HG02970 (cell line): Measurements from ENCODE around the gene CCDC70.

Source experiments
- ATAC-seq: cut with Tn5 transposase; IDR thresholded peaks from one replicate; pipeline ENCODE4 v1.9.1; 2021; ENCODE audit warnings: mild to moderate bottlenecking, moderate library complexity, moderate number of reproducible peaks; ENCODE audit not compliant: unreplicated experiment, low FRiP score

CCDC70 gene

DNA sequence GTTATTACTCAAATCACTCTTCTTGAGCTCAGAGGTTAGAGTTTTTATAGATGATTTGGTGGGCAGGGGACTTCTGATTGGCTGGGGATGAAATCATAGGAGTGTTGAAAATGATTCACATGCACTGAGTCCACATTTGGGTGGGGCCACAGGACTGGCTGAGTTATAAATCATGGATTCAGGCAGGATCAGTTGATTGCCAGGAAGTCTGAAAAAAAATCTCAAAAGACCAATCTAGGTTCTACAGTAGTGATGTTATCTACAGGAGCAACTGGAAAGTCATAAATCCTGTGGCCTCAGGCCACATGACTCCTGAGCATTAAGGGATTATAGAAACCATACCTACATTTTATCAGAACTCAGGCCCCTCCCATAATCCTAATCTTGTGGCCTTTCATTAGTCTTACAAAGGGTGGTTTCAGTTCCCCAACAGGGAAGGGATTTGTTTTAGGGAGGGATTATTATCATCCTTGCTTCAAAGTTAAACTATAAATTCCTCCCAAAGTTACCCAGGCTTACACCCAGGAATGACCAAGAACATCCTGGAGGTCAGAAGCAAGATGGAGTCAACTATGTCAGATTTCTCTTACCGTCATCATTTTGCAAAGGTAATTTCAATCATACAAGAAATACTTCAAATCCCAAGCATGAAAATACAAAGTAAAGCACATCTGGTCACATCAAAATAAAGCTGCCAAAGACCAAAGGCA is 5.6 kb upstream of the CCDC70 start:
- no peak for ATAC-seq

DNA sequence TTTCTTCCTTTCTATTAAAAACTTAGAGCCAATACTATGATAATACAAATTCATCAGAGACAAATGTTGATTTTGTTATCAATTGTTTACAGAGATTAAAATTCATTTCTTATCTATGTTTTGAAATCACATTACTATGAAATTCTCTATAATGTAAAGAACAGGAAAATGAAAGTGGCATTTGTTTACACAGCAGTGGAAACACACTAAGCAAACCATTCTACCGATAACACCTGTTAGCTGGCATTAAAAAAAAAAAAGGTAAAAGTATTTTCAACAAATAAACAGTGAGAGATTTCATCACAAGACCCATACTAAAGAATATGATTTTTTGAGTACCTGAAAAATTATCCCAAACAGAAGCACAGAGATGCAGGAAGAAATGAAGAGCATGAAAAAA is 4.8 kb upstream of the CCDC70 start:
- no peak for ATAC-seq

DNA sequence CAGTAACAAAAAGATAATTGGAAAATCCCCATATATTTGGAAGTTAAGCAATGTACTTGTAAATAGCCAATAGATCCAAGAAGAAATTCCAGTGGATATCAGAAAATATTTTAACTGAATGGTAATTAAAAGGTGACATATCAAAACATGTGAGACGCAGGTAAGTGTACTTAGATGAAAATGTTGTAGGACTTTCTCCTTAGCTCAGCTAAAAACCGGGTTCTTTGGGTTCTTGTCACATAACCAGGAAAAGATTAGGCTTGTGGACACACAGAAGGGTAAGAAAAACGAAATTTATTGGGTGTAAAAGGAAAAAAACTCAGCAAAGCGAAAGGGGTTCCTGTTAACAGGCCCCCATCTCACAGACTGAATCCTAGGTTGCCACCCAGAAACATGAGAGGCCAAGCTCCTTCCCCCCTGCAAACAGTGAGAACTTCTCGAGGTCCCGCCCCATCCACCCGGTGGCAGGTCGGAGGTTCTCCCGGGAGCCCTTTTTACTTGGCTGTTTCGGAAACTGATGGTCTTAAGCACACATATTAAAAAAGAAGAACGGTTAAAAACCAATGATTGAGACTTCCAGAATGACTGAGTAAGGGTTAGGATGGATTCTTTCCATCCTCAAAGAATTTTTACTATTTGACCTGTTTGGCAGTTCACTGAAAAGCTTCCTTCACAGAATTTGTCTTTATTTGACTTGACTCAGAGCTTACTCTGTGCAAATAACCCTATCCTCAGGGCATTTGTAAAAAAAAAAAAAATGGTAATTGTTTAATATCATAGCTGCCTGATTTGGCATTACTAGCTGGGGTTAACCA is 3.1 kb upstream of the CCDC70 start:
- ATAC-seq = no peak

DNA sequence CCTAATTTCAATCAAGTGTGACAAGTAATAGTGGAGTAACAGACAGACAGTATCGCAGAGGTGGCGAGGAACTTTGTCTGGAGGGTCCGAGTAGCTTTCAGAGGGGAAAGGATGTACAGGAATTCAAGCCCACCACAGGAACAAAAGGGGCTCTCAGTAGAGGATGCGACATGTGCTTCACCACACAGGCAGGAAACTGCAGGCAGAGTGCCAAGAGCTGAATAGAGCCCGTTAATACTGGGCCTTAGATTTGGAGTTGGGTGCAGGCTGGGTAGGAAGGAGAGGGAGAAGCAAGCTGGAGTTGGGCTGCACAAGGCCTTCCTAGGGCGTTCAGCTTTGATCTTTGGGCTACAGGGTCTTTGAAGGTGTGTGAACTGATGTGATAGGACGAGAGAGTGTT is 1.2 kb downstream of the CCDC70 start:
- ATAC-seq = no peak

DNA sequence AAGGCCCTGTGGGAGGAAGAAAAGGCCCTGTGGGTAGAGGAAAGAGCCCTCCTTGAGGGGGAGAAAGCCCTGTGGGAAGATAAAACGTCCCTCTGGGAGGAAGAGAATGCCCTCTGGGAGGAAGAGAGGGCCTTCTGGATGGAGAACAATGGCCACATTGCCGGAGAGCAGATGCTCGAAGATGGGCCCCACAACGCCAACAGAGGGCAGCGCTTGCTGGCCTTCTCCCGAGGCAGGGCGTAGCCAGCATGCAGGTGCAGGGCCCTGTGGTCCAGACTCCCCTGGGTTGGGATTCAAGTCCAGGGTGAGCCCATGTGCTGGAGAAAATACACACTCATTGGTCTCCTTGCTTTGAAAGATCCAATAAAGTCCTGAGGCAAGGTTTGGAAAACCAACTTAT is 4.1 kb downstream of the CCDC70 start:
- ATAC-seq = no peak

DNA sequence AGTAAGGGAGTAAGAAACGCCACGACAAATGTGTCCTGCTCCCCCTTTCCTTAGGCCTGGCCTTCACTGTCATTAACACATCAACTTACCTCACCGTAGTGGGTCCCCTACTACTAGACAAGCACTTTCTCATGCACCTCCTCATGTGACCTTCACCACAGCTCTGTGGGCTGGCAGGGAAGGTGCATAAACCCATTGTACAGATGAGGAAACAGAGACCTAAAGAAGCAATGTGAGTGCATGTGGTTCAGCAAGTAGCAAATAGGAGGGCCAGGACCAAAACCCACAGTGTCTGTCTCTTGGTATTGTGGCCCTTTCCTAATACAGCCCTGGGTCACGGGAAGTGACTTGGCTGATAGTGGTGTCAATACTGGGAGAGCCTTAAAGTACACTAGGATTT is 5.3 kb downstream of the CCDC70 start:
- ATAC-seq = no peak

DNA sequence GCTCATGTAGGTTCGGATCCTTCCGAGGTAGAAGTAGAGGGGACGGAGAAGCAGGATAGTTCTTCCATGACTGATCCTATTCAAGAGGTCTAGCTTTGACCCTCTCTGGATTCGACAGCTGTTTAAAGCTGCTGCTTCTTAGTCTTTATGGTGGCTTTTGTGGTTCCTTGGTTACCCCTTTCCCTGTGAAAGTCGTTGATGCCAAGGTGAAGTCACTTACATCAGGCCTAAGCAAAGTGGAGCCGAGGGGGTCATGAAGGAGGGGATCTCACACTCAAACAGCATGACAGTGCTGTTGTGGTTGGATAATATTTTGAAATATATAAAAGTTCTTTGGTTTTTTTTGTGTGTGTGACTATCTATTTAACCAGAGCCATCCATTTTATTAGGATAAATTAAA is 8.1 kb downstream of the CCDC70 start:
- ATAC-seq = no peak

DNA sequence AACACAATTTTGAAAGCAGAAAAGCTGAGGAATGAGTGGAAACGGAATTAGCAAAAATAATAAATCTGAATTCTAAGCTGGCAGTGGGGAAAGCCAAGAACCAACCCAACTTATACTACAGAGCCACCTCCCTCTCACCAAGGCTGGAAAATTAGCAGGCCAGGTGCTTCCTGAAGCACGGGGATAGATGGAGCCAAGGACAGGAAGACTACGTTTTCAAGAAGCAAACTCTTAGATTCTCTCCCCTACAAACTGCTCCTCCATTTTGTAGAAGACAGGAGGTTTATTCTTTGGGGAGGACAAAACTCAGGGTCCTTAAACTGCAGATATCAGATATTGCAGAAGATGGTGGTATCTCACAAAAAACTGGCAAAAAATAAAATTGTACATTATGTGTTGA is 8.8 kb downstream of the CCDC70 start:
- ATAC-seq = no peak

DNA sequence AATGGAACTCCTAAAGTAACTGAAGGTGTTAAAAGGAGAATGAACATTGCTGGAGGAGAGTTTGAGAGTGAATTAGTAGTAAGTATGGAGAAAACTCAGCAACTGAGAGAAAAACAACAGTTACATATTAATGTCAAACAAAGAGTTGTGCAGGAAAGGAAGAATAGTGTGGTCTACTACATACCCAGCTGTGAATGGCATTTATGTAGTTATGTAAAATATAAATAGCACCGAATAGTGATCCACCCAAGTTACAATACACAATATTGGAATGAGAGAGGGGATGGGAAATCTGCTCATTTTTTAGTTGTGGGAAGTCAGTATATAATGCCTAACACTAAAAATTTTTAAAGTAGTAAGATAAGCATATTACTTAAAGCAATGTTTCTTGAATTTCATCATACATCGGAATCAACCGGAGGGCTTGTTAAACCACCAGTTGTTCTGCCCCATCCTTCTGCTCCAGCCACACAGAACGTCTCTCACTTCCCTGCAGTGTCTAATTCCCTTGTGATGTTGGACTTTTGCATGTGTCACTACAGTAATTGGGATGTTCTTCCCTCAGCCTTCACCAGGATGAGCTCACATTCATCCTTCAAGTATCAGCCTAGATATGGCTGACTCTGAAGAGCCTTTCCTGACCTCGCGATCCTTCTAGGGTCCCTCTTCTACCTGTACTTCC is 11.5 kb downstream of the CCDC70 start:
- ATAC-seq = no peak

DNA sequence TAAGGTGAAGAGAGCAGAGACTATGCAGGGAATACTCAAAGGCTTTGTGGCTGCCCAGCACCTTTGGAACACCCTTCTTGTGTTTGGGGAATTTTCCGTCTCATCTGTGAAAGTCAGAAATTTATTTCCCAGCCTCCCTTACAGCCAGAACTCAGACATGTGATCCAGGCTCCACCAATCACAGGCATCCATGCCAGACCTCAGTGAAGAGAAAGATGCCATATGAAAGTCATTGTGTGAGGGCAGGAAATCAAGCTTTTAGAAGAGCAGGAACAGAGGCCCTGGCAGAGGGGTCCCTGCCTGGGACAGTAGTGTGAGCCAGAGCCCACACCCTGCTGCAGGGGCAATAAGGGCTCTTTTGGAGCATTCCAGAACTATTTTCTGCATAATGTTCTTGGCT is 12.1 kb downstream of the CCDC70 start:
- no peak for ATAC-seq

DNA sequence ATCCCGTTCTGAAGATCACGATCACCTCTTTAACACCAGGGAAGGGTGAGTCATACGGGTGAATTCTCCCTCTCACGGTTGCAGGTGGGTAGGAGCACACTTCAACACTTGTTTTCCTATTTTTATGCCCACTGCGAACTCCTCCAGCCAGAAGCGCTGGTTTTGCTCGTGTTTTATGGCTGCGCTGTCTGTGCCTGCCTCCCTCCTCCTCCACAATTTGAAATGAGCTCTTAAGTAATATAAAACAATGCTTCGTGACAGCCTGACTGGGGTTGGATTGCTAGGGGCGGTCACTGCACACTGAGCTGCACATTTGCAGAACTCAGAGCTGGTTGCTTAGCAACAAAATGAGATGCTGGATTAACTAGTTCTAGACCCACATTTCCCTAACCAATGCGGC is 12.9 kb downstream of the CCDC70 start:
- no peak for ATAC-seq

DNA sequence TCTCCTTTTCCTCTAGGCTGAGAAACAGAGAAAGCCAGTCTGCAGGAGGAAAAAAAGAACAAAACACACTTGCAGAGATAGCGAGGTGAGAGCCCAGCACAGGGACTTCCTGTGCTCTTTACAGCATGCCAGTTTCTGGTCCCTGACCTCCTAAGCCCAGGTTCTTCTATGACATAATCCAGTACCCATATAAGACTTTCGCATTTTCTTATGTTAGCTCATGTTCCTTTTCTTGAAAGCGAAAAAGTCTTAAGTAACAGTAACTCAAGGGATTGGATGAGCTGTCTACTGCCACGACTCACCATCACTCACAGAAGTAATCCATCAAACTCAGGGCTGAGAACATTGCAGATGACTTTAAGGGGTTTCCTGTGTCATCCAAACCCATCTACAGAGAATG is 17.4 kb downstream of the CCDC70 start:
- ATAC-seq = no peak

DNA sequence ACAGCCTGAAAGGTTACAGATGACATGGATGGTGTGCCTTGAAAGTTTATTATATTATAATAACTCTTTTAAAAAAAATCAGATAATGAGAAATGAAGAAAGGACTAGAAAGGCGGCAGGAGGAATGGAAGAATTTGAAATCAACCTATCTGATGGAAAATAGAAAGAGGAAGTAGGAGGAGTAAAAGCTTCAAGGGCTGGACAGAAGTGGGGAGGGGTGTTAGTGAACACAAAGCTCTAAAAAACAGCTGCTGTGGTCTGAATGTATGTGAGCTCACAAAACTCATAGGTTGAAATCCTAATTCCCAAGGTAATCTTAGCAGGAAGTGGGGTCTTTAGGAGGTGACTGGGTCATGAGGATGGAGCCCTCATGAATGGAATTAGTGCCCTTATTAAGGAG is 19.5 kb downstream of the CCDC70 start:
- ATAC-seq = no peak

DNA sequence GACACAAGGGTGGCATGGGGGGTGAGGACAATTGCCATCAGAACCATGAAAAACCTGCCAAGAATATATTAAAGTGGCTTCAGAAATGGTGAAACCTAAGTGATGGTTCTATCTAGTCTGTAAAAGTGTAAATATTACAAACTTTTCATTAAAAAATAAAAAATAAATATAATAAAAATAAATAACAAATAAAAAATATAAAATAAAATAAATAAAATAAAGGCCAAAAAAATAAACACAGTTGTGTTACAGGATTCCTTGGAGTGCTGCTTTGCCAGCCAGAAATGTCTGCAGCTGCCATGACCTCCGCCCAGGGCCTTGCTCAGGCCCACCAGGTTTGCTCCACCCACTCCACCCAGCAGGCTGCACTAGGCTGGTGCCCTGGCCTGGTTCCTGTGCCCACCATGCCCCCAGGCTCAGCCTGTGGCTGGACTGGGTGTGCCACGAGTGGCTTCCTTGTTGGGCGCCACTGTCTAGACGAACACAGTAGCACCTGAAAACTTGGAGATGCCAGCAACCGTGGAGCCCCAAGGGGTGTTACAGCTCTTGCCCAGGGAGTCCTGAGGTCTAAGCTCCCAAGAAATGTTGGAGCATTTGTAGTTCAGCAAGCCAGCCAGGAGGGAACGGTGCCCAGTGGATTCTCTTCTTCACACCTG is 20.9 kb downstream of the CCDC70 start:
- ATAC-seq = no peak

DNA sequence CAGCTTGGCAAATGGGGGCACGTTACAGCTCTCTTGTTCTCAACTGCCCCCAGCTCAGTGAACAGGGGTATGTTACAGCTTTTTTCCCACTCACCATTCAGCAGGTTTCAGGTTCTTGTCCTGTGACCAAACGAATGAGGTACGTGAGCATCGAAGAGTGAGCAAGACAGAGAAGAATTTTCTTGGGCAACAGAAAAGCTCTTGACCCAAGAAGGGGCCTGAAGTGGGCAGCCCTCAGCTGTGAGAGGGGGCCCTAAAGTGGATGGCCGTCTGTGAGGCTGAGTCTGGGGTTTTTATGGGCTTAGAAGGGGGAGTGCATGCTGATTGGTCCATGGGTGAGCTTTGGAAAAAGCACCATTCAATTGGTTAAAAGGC is 21.4 kb downstream of the CCDC70 start:
- no peak for ATAC-seq

DNA sequence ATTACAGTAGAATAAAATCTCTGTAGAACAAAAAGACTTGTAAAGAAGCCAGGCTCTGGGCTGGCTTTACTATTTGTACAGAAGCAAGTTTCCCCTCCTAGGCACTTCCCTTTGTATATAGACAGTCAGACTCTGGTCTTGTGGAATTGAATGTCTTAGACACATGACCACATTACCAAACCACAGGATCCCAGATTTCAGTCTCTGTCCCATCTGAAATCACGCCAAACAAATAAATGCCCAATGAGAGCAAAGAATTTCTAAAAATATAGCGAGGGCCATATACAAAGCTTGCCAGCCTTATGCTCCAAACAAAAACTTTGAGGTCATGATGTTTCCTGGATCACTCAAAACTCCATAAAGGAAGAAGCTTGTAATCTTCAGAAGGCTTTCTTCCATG is 23.9 kb downstream of the CCDC70 start:
- no peak for ATAC-seq

DNA sequence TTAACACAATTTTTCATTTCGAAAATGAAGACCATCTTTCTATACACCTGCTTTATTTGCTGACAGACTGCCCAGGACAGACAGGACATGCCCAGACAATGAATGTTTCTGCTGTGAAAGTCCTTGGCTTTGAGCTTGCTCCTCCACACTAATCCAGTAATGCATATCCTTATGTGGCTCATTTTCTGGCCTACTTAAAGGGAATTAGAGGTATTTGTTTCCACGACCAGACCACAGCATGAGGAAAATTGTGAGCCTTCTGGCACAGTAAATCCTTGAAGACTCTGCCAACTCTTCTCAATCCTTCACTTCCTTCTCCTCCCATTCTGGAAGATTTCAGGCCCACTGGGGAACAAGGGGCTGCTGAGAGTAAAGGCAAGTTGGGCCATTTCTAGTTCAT is 25.7 kb downstream of the CCDC70 start:
- ATAC-seq = no peak

DNA sequence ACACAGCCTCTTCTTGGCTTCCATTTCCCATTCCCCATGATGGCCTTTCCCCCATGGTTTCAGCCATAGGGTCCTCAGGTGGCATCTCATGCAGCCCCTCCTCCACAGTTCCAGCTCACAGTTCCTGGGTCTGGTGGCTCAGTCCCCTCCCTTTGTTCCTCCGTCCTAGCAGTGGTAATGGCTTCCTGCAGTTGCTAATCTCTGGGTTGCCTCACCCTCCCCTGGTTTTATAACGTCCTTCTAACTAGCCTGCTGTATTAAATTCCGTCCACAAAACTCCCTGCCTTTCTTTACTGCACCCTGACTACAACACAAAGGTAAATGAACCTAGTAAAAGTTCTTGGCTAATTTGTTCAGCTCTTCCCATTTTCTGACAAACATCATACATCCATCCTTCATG is 30.9 kb downstream of the CCDC70 start:
- no peak for ATAC-seq

DNA sequence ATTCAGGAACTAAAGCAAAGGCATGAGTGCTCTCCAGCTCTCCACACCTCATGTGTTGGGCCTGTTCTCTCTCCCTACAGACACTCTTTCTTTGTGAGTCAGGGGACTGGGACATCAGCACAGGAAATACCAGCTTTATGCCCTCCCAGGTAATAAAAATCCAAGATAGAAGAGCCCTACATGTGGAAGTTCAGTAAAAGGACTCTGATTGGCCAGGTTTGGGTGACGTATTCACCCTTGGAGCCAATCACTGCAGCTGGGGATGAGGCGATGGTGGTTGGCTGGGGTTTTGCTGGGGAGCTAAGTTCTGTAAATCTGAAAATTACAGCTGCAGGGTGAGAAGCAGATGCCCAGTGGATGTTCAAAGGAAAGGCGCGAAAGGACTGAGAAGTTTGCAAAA is 32.5 kb downstream of the CCDC70 start:
- no peak for ATAC-seq

DNA sequence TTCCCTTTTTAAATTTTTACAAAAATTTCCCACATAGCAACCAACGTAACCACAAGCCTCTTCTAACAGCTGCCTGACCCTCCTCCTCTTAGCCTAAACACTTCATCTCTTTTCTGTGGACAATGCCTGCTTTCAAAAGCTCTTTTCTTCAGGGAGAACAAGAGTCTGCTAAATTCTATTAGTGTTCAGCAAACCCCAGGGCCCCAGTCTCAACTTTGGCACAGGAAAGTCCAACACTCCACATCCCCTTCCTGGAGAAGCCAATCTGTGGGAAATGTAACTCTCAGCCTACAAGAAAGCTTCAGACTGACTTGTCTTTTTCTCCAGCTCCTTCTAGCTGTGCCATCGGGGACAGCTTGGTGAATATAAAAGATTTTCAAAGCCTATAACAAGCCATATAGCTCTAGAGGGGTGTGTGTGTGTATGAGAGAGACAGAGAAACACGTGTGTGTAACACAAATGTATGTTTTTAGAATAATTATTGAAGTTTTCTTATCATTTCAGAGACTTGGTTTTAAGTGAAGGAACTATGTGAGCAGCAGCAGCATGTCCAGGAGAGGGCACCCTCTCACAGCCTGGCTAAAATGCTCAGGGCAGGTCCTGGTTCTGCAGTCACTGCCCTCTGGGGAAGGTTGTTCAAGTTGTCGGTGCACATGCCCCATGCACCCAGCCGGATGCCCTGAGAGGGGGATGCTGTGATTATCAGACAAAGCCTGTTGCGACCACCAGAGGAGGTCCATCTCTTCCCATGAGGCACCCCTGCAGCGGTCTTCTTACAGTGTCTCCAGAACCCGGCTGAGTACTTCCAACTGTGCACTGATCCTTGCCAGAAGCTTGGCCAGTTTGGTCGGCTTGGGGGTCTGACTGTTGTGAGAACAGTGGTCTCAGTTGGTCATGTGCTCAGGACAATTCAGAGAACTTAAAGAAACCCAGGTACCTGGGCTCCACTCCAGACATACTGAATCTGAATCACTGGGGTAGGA is 34.4 kb downstream of the CCDC70 start:
- ATAC-seq = no peak
